Upper lobe of left lung (tissue), 4 donors: Measurements from ENCODE around the gene PIGB.

Experiments used
- CTCF ChIP-seq, 6 experiments: fragments of 450-650 bp in 4 of 6; fragments of 200-600 bp in 2 of 6; sonication (generic) in 2 of 6; IDR thresholded peaks; one replicate each; pipeline ENCODE4 v1.5.1; 2016 to 2019; ENCODE audit warnings: antibody characterized with exemption in 6 of 6
- POLR2A ChIP-seq, 4 donors: fragments of 450-650 bp; IDR thresholded peaks; one replicate each; pipeline ENCODE4 v1.5.1; 2016 to 2017; ENCODE audit warnings: antibody characterized with exemption in 4 of 4, mild to moderate bottlenecking in 2 of 4

GRCh38 chr15:55289746-55290527 is 29.1 kb upstream of the PIGB start, which contains the start of gene RAB27A:
- TF ChIP-seq CTCF (IDR thresholded peaks at IDR 0.05) (no peak), POLR2A (IDR thresholded peaks at IDR 0.05) (peak; percentile 10 to 76 (median 54))
